WTC11 (cell line): ENCODE data around the gene PF4V1. TPM values are rescaled to one million over a fixed set of nuclear protein-coding genes. Genes with fewer than 3 reads are reported as not detected.

Experiments used
- ATAC-seq: fragments of 200-7000 bp; cut with Tn5 transposase; 2 replicates; pipeline ENCODE4 v1.10.0; 2021; ENCODE audit warnings: mild to moderate bottlenecking, moderate library complexity
- CTCF ChIA-PET: fragments of 300-600 bp; sonication (Branson Sonifier 250); formaldehyde crosslinking; loops from one replicate; lab custom pipeline; 2021; ENCODE audit warnings: antibody characterized with exemption; lab: Charles Lee
- POLR2A ChIA-PET: fragments of 350-600 bp; sonication (Branson Sonifier 250); formaldehyde crosslinking; loops from one replicate; lab custom pipeline; 2021; ENCODE audit warnings: antibody characterized with exemption; lab: Charles Lee
- DNase-seq: peaks from one replicate; pipeline ENCODE4 v3.0.0; 2021; ENCODE audit warnings: low spot score
- H3K27ac Mint-ChIP-seq: 2 replicates; pipeline ENCODE4 v1.8.0; 2021; ENCODE audit warnings: mixed read lengths
- H3K27me3 Mint-ChIP-seq: 2 replicates; pipeline ENCODE4 v1.8.0; 2021; ENCODE audit warnings: low read depth, mild to moderate bottlenecking, moderate library complexity, mixed read lengths
- H3K36me3 Mint-ChIP-seq: 2 replicates; pipeline ENCODE4 v1.8.0; 2021; ENCODE audit warnings: mixed read lengths
- H3K4me1 Mint-ChIP-seq: 2 replicates; pipeline ENCODE4 v1.8.0; 2022; ENCODE audit warnings: mixed read lengths
- H3K4me3 Mint-ChIP-seq: 2 replicates; pipeline ENCODE4 v1.8.0; 2021; ENCODE audit warnings: mild to moderate bottlenecking, moderate library complexity, mixed read lengths
- H3K9me3 Mint-ChIP-seq: 2 replicates; pipeline ENCODE4 v1.8.0; 2021; ENCODE audit warnings: mixed read lengths
- CBFB ChIP-seq: sonication (generic); formaldehyde crosslinking; IDR thresholded peaks from 2 replicates; pipeline ENCODE4 v1.8.1; 2022; ENCODE audit warnings: mild to moderate bottlenecking, low read depth, missing genetic modification reagents
- CREM ChIP-seq: sonication (generic); formaldehyde crosslinking; IDR thresholded peaks from 2 replicates; pipeline ENCODE4 v1.8.1; 2022; ENCODE audit warnings: mild to moderate bottlenecking, missing genetic modification reagents, moderate library complexity
- FOXJ3 ChIP-seq: sonication (generic); formaldehyde crosslinking; IDR thresholded peaks from 2 replicates; pipeline ENCODE4 v1.9.0; 2021; ENCODE audit warnings: missing genetic modification reagents, mild to moderate bottlenecking, borderline replicate concordance
- GTF2I ChIP-seq: fragments of 250-450 bp; sonication (Bioruptor Pico); conservative IDR thresholded peaks from 2 replicates; pipeline ENCODE4 v1.4.0; 2021; ENCODE audit warnings: mild to moderate bottlenecking
- NFATC4 ChIP-seq: fragments of 250-450 bp; sonication (Bioruptor Pico); IDR thresholded peaks from 2 replicates; pipeline ENCODE4 v1.9.0; 2021; ENCODE audit warnings: mild to moderate bottlenecking
- TCF7 ChIP-seq: sonication (generic); formaldehyde crosslinking; IDR thresholded peaks from 2 replicates; pipeline ENCODE4 v1.8.0; 2022; ENCODE audit warnings: mild to moderate bottlenecking, low read depth, missing genetic modification reagents, moderate library complexity
- ZNF317 ChIP-seq: sonication (generic); formaldehyde crosslinking; IDR thresholded peaks from 2 replicates; pipeline ENCODE4 v1.8.1; 2023; ENCODE audit warnings: low read depth, mild to moderate bottlenecking, moderate library complexity, missing genetic modification reagents, borderline replicate concordance
- ZNF671 ChIP-seq: fragments of 250-450 bp; sonication (Bioruptor Pico); IDR thresholded peaks from 2 replicates; pipeline ENCODE4 v1.8.0; 2021; ENCODE audit warnings: mild to moderate bottlenecking
- total RNA-seq: library from RNA; stranded (reverse); gene quantifications from 3 replicates; pipeline ENCODE4 v1.2.3, GENCODE V29; 2021
- TF ChIP-seq, protein P1 (sequence below): sonication (generic); formaldehyde crosslinking; IDR thresholded peaks from 2 replicates; pipeline ENCODE4 v1.8.0; 2022; ENCODE audit warnings: mild to moderate bottlenecking, missing genetic modification reagents
- TF ChIP-seq, protein P2 (sequence below): fragments of 250-450 bp; sonication (Bioruptor Pico); IDR thresholded peaks from 2 replicates; pipeline ENCODE4 v1.8.0; 2021; ENCODE audit warnings: mild to moderate bottlenecking
- TF ChIP-seq, protein P3 (sequence below): fragments of 250-450 bp; sonication (Bioruptor Pico); IDR thresholded peaks from 2 replicates; pipeline ENCODE4 v1.9.0; 2021; ENCODE audit warnings: mild to moderate bottlenecking, borderline replicate concordance
- TF ChIP-seq, protein P4 (sequence below): sonication (generic); formaldehyde crosslinking; IDR thresholded peaks from 2 replicates; pipeline ENCODE4 v1.8.1; 2022; ENCODE audit warnings: low read depth, missing genetic modification reagents, borderline replicate concordance
- TF ChIP-seq, protein P5 (sequence below): sonication (generic); formaldehyde crosslinking; IDR thresholded peaks from 2 replicates; pipeline ENCODE4 v1.8.1; 2023; ENCODE audit warnings: mild to moderate bottlenecking, missing genetic modification reagents, borderline replicate concordance
- TF ChIP-seq, protein P6 (sequence below): sonication (generic); formaldehyde crosslinking; IDR thresholded peaks from 2 replicates; pipeline ENCODE4 v1.8.0; 2022; ENCODE audit warnings: mild to moderate bottlenecking, missing genetic modification reagents
- TF ChIP-seq, protein P7 (sequence below): sonication (generic); formaldehyde crosslinking; IDR thresholded peaks from 2 replicates; pipeline ENCODE4 v1.8.1; 2022; ENCODE audit warnings: missing genetic modification reagents, borderline replicate concordance
- TF ChIP-seq, protein P8 (sequence below): sonication (generic); formaldehyde crosslinking; conservative IDR thresholded peaks from 2 replicates; pipeline ENCODE4 v1.8.1; 2023; ENCODE audit warnings: mild to moderate bottlenecking, low read depth, missing genetic modification reagents, moderate library complexity
- TF ChIP-seq, protein P9 (sequence below): sonication (generic); formaldehyde crosslinking; IDR thresholded peaks from 2 replicates; pipeline ENCODE4 v1.8.1; 2022; ENCODE audit warnings: mild to moderate bottlenecking, missing genetic modification reagents, moderate library complexity, borderline replicate concordance

PF4V1 gene
- total RNA-seq, 1 experiment from 2014 or later = not detected

DNA sequence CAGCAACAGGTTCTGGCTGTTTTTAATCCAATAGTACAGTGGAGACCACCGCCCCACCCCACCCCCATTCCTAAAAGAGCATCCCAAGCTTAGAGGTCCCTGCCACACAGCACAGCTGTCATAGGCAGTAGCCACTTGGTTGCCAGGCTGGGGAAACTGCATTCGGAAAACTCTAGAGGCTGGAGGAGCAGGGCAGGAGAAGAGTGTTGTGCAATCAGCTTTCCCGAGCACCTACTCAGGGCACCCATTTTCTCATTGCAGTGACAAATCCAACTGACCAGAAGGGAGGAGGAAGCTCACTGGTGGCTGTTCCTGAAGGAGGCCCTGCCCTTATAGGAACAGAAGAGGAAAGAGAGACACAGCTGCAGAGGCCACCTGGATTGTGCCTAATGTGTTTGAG, 17.2 kb downstream of the PF4V1 start:
- ATAC-seq = no peak
- H3K4me1 Mint-ChIP-seq = peaks cover 18% of the 10 kb centered on the region
- TF ChIP-seq, protein P1, sequence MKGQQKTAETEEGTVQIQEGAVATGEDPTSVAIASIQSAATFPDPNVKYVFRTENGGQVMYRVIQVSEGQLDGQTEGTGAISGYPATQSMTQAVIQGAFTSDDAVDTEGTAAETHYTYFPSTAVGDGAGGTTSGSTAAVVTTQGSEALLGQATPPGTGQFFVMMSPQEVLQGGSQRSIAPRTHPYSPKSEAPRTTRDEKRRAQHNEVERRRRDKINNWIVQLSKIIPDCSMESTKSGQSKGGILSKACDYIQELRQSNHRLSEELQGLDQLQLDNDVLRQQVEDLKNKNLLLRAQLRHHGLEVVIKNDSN (CRISPR knock-in tag) = no peak
- TF ChIP-seq, protein P2, sequence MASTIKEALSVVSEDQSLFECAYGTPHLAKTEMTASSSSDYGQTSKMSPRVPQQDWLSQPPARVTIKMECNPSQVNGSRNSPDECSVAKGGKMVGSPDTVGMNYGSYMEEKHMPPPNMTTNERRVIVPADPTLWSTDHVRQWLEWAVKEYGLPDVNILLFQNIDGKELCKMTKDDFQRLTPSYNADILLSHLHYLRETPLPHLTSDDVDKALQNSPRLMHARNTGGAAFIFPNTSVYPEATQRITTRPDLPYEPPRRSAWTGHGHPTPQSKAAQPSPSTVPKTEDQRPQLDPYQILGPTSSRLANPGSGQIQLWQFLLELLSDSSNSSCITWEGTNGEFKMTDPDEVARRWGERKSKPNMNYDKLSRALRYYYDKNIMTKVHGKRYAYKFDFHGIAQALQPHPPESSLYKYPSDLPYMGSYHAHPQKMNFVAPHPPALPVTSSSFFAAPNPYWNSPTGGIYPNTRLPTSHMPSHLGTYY (CRISPR knock-in tag) = no peak
- TF ChIP-seq ZNF671 (CRISPR knock-in tag) (no peak), TCF7 (CRISPR knock-in tag) (no peak)
- TF ChIP-seq, protein P3, sequence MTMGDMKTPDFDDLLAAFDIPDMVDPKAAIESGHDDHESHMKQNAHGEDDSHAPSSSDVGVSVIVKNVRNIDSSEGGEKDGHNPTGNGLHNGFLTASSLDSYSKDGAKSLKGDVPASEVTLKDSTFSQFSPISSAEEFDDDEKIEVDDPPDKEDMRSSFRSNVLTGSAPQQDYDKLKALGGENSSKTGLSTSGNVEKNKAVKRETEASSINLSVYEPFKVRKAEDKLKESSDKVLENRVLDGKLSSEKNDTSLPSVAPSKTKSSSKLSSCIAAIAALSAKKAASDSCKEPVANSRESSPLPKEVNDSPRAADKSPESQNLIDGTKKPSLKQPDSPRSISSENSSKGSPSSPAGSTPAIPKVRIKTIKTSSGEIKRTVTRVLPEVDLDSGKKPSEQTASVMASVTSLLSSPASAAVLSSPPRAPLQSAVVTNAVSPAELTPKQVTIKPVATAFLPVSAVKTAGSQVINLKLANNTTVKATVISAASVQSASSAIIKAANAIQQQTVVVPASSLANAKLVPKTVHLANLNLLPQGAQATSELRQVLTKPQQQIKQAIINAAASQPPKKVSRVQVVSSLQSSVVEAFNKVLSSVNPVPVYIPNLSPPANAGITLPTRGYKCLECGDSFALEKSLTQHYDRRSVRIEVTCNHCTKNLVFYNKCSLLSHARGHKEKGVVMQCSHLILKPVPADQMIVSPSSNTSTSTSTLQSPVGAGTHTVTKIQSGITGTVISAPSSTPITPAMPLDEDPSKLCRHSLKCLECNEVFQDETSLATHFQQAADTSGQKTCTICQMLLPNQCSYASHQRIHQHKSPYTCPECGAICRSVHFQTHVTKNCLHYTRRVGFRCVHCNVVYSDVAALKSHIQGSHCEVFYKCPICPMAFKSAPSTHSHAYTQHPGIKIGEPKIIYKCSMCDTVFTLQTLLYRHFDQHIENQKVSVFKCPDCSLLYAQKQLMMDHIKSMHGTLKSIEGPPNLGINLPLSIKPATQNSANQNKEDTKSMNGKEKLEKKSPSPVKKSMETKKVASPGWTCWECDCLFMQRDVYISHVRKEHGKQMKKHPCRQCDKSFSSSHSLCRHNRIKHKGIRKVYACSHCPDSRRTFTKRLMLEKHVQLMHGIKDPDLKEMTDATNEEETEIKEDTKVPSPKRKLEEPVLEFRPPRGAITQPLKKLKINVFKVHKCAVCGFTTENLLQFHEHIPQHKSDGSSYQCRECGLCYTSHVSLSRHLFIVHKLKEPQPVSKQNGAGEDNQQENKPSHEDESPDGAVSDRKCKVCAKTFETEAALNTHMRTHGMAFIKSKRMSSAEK = no peak
- TF ChIP-seq, protein P4, sequence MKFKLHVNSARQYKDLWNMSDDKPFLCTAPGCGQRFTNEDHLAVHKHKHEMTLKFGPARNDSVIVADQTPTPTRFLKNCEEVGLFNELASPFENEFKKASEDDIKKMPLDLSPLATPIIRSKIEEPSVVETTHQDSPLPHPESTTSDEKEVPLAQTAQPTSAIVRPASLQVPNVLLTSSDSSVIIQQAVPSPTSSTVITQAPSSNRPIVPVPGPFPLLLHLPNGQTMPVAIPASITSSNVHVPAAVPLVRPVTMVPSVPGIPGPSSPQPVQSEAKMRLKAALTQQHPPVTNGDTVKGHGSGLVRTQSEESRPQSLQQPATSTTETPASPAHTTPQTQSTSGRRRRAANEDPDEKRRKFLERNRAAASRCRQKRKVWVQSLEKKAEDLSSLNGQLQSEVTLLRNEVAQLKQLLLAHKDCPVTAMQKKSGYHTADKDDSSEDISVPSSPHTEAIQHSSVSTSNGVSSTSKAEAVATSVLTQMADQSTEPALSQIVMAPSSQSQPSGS = no peak
- TF ChIP-seq, protein P5, sequence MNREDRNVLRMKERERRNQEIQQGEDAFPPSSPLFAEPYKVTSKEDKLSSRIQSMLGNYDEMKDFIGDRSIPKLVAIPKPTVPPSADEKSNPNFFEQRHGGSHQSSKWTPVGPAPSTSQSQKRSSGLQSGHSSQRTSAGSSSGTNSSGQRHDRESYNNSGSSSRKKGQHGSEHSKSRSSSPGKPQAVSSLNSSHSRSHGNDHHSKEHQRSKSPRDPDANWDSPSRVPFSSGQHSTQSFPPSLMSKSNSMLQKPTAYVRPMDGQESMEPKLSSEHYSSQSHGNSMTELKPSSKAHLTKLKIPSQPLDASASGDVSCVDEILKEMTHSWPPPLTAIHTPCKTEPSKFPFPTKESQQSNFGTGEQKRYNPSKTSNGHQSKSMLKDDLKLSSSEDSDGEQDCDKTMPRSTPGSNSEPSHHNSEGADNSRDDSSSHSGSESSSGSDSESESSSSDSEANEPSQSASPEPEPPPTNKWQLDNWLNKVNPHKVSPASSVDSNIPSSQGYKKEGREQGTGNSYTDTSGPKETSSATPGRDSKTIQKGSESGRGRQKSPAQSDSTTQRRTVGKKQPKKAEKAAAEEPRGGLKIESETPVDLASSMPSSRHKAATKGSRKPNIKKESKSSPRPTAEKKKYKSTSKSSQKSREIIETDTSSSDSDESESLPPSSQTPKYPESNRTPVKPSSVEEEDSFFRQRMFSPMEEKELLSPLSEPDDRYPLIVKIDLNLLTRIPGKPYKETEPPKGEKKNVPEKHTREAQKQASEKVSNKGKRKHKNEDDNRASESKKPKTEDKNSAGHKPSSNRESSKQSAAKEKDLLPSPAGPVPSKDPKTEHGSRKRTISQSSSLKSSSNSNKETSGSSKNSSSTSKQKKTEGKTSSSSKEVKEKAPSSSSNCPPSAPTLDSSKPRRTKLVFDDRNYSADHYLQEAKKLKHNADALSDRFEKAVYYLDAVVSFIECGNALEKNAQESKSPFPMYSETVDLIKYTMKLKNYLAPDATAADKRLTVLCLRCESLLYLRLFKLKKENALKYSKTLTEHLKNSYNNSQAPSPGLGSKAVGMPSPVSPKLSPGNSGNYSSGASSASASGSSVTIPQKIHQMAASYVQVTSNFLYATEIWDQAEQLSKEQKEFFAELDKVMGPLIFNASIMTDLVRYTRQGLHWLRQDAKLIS = no peak
- peak overlapping the region; percentile 83 for H3K4me3 Mint-ChIP-seq
- H3K9me3 Mint-ChIP-seq = no peaks in the 10 kb centered on the region
- ChIA-PET CTCF (interaction anchor here (1.6 to 2.7 kb wide), 2 partner anchors 10 to 264 kb away, joined by 5 to 21 read pairs; no protein-coding TSS in a partner anchor), POLR2A (no interaction called here)
- H3K36me3 Mint-ChIP-seq = no peaks in the 10 kb centered on the region
- peaks cover 37% of the 10 kb centered on the region for H3K27me3 Mint-ChIP-seq
- no peak overlapping the region for H3K27ac Mint-ChIP-seq
- DNase-seq = no peak

DNA sequence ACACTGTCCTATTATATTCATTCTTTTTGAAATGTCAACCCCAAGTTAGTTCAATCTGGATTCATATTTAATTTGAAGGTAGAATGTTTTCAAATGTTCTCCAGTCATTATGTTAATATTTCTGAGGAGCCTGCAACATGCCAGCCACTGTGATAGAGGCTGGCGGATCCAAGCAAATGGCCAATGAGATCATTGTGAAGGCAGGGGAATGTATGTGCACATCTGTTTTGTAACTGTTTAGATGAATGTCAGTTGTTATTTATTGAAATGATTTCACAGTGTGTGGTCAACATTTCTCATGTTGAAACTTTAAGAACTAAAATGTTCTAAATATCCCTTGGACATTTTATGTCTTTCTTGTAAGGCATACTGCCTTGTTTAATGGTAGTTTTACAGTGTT, 17.7 kb downstream of the PF4V1 start:
- ATAC-seq = no peak
- Mint-ChIP-seq H3K27me3 (peaks cover 37% of the 10 kb centered on the region), H3K4me3 (no peak overlapping the region), H3K27ac (no peak overlapping the region), H3K9me3 (no peaks in the 10 kb centered on the region), H3K4me1 (peaks cover 18% of the 10 kb centered on the region), H3K36me3 (no peaks in the 10 kb centered on the region)
- DNase-seq = no peak
- ChIA-PET CTCF (interaction anchor here (1.6 kb wide), 1 partner anchor 11 kb away, joined by 5 read pairs; no protein-coding TSS in a partner anchor), POLR2A (no interaction called here)
- TF ChIP-seq, protein P6, sequence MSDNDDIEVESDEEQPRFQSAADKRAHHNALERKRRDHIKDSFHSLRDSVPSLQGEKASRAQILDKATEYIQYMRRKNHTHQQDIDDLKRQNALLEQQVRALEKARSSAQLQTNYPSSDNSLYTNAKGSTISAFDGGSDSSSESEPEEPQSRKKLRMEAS (CRISPR knock-in tag) = no peak
- TF ChIP-seq CREM (CRISPR knock-in tag) (no peak), FOXJ3 (CRISPR knock-in tag) (no peak), CBFB (CRISPR knock-in tag) (no peak), GTF2I (CRISPR knock-in tag) (no peak), ZNF317 (no peak), NFATC4 (no peak)
- TF ChIP-seq, protein P7, sequence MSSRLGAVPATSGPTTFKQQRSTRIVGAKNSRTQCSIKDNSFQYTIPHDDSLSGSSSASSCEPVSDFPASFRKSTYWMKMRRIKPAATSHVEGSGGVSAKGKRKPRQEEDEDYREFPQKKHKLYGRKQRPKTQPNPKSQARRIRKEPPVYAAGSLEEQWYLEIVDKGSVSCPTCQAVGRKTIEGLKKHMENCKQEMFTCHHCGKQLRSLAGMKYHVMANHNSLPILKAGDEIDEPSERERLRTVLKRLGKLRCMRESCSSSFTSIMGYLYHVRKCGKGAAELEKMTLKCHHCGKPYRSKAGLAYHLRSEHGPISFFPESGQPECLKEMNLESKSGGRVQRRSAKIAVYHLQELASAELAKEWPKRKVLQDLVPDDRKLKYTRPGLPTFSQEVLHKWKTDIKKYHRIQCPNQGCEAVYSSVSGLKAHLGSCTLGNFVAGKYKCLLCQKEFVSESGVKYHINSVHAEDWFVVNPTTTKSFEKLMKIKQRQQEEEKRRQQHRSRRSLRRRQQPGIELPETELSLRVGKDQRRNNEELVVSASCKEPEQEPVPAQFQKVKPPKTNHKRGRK (CRISPR knock-in tag) = no peak
- TF ChIP-seq, protein P8, sequence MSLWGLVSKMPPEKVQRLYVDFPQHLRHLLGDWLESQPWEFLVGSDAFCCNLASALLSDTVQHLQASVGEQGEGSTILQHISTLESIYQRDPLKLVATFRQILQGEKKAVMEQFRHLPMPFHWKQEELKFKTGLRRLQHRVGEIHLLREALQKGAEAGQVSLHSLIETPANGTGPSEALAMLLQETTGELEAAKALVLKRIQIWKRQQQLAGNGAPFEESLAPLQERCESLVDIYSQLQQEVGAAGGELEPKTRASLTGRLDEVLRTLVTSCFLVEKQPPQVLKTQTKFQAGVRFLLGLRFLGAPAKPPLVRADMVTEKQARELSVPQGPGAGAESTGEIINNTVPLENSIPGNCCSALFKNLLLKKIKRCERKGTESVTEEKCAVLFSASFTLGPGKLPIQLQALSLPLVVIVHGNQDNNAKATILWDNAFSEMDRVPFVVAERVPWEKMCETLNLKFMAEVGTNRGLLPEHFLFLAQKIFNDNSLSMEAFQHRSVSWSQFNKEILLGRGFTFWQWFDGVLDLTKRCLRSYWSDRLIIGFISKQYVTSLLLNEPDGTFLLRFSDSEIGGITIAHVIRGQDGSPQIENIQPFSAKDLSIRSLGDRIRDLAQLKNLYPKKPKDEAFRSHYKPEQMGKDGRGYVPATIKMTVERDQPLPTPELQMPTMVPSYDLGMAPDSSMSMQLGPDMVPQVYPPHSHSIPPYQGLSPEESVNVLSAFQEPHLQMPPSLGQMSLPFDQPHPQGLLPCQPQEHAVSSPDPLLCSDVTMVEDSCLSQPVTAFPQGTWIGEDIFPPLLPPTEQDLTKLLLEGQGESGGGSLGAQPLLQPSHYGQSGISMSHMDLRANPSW (CRISPR knock-in tag) = no peak
- TF ChIP-seq, protein P9, sequence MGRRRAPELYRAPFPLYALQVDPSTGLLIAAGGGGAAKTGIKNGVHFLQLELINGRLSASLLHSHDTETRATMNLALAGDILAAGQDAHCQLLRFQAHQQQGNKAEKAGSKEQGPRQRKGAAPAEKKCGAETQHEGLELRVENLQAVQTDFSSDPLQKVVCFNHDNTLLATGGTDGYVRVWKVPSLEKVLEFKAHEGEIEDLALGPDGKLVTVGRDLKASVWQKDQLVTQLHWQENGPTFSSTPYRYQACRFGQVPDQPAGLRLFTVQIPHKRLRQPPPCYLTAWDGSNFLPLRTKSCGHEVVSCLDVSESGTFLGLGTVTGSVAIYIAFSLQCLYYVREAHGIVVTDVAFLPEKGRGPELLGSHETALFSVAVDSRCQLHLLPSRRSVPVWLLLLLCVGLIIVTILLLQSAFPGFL (CRISPR knock-in tag) = no peak
